HG02571 (cell line): ENCODE results near the gene INTS1.
"Not testable (repeated sequence)": the region's sequence is repeated elsewhere in the genome, so short reads cannot be mapped to it uniquely, and the experiment has no call there.

Source experiments
- ATAC-seq: cut with Tn5 transposase; IDR thresholded peaks from one replicate; pipeline ENCODE4 v1.9.1; 2021; ENCODE audit warnings: mild to moderate bottlenecking, moderate library complexity; ENCODE audit not compliant: unreplicated experiment

Gene INTS1

GRCh38 chr7:1449501-1449900 lies 54.7 kb downstream of the INTS1 start:
- no peak for ATAC-seq

DNA sequence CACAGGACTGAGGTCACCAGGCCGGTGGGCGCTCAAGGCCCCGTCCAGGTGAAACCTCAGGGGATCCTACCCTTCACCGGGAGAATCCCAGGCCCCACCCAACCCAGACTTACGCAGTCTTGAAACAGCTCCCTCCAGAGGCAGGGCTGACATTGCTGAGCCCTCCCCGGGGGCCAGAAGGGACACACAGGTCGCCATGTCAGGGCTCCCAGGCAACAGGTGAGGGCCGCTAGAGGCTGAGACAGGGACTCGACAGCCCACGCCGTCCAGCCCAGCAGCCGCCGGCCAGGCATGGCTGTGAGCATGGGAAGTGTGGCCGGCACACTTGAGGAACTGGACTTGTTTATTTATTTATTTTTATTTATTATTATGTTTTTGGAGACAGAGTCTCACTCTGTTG lies 55.2 kb downstream of the INTS1 start:
- no peak for ATAC-seq

DNA sequence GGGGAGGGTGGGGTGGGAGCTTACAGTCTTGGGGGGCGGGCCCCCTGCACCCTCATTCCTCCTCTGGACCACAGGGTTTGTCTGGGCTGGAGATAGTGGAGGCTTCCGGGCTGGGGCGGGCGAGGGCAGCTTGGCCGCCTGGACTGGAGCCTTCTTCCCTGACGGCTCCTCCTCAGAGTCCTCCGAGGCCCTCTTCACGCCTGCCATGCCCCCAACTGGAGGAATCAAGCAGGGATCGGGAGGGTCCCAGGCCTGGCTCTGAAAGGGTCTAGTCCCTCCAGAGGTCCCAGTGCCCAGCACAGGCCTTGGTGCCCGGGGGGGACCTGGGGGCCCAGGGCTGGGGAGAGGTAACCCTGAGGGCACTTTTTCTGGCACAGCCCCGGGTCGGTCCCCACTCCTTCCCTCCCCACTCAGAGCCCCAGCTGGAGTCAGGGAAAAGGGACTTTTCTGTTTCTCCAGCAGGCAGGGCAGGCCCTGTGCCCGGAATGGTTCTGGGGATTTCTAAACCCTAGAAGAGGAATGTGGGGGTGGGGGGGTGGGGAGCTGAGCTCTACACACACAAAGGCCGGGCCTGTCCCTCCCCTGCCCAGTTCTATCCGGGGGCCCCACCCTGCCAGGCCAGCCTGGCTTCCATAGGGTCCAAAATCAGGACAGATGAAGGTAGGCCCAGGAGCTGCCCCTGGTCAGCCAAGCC lies 56.5 kb downstream of the INTS1 start:
- no peak for ATAC-seq

GRCh38 chr7:1447112-1447511 lies 57.1 kb downstream of the INTS1 start:
- no peak for ATAC-seq

- ATAC-seq: no peak
Observed at GRCh38 chr7:1446620-1447032, 57.6 kb downstream of the INTS1 start.

DNA sequence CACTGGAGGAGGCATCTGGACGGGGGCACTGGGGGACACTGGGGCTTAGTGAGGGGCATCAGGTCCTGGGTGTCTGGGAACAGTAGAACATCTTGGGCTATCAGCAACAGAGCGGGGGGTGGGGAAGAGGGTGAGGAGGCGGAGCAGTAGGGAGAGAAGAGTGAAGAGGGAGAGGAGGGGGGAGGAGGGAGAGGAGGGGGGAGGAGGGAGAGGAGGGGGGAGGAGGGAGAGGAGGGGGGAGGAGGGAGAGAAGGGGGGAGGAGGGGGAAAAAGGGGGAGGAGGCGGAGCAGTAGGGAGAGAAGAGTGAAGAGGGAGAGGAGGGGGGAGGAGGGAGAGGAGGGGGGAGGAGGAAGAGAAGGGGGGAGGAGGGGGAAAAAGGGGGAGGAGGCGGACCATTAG lies 58.2 kb downstream of the INTS1 start:
- ATAC-seq: not testable (repeated sequence)

- ATAC-seq: no peak
Observed at GRCh38 chr7:1445341-1445740, 58.8 kb downstream of the INTS1 start.

- ATAC-seq: no peak
Observed at GRCh38 chr7:1444925-1445322, 59.3 kb downstream of the INTS1 start.

DNA sequence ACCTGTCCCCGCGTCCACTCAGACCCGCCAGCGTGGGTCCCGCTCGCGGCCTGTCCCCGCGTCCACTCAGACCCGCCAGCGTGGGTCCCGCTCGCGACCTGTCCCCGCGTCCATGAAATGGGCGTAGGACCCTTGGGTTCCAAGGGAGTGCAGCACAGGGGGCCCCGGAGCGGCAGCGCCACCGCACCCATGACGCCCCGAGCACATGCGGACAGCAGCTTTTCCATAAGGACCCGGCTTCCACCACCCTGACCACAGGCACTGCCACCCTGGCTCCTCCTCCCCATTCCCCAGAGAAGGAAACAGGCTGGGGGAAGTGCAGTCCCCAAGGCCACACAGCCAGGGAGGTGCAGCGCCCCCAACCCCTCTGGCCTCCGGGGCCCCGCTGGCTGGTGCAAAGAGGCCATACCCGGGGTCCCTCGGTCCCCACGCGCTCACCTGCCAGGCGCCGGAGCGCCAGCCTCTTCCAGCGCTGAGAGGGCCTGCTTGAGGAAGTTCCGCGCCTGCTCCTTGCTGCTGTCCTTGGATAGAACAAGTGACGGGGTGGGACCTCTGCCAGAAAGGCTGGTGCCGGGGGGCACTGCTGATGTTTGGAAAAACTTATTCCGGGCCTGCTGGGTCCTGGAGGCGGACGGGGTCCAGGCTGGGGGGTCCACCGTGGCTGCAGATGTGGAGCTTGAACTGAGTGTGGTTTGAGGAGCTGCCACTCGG lies 59.8 kb downstream of the INTS1 start:
- ATAC-seq: no peak

DNA sequence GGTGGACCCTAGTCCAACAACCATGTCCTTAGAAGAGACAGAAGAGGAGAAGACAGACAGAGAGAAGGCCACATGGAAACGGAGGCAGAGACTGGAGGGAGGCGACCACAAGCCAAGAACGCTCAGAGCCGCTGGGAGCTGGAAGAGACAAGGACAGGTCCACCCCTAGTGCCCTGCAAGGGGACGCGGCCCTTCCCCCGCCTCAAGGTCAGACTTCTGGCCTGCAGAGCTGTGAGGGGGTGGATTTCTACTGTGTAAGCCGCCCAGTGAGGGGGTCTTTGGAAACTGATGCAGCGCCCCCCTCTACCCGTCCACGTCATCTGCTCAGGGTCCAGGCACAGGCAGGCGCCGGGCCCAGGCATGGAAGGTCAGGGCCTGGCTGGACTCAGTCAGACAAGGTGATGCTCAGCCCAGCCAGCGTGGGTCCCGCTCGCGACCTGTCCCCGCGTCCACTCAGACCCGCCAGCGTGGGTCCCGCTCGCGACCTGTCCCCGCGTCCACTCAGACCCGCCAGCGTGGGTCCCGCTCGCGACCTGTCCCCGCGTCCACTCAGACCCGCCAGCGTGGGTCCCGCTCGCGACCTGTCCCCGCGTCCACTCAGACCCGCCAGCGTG lies 60.5 kb downstream of the INTS1 start:
- not testable (repeated sequence) for ATAC-seq

GRCh38 chr7:1442355-1443124 lies 61.6 kb downstream of the INTS1 start:
- ATAC-seq: no peak

- ATAC-seq: no peak
Observed at GRCh38 chr7:1441615-1442354, 62.4 kb downstream of the INTS1 start.

DNA sequence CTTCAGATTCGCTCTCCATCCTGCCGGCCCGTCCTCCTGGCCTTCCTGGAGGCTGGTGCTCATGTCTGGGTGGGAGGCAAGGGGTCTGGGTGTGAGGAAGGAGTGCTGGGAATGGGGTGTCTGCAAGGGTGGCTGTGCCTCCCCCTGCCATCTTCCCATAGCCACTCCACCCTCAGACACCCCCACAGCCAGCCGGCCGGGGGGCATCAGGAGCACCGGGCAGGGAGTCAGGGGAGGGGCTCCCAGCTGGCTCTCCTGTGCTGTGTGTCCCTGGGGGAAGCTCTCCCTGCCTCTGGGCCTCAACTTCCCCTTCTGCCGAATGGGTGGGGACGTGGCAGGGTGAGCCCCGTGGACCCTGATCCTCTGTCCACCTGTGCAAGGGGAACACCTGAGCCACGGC lies 63.6 kb downstream of the INTS1 start:
- ATAC-seq: no peak

- ATAC-seq: no peak
Observed at GRCh38 chr7:1439373-1440363, 64.5 kb downstream of the INTS1 start.

DNA sequence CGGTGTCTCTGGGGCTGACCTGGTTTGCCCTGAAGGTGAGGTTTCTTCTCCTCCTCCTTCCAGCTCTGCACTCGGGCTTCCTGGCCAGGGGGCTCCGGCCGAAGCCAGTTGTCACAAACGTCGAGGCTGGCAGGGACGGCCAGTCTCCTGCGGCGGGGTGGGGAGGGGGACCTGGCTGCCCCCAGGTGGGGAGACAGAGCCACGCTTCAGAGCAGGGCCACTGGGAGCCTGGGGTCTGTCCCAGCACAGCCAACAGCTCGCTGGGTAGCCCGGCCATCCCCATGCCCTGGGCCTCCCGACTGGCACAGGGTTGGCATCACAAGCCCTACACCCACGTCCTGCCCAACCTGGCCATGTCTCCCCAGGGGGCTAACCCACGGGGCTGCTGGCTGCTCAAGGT lies 65.4 kb downstream of the INTS1 start:
- no peak for ATAC-seq

GRCh38 chr7:1438208-1438607 lies 66.0 kb downstream of the INTS1 start:
- no peak for ATAC-seq

DNA sequence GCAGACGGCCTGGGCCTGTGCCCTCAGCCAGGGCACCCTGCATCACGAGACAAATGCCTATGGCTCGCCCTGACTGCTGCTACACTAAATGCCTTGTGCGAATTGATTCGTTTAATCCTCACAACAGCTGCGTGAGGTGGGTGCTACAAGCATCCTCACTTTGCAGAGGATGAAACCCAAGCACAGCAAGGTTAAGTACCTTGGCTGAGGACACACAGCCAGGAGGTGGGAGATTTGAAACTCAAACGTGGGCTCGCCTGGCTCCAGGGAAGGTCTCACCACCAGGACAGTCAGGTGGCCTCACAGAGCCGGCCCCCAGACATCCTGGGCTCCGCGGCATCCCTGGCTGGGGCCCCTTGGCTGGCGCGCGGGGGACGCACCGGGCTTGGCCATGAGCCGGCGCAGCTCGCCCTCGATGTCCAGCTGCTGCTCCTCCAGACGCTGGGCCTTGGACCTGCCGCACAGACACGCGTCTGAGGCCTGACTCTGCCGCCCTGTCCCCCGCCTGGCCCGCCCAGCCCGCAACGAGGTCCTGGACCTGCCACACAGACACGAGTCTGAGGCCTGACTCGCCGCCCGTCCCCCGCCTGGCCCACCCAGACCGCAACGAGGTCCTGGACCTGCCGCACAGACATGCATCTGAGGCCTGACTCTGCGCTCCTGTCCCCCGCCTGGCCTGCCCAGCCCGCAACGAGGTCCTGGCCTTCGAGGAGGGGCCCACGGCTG lies 66.9 kb downstream of the INTS1 start:
- no peak for ATAC-seq

DNA sequence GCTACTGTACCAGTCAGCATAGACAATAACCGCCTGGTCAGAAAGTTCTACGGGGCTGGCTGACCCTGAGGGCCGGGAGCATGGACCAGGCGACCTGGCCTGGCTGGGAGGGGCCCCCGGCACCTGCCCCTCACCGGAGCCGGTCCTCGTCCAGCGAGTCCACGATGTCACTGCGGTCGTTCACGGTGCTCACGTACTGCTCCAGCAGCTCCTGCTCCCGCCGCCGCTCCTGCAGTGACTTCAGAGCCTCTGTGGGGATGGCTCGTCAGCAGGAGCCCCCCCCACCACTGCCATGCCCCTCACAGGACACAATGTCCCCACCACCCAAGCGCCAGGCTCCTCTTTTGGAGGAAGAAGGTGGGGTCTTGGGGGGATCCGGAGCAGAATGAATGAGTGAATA lies 67.6 kb downstream of the INTS1 start:
- ATAC-seq: no peak
